Osteoblast (primary cell): ENCODE results near the gene EPN3. TPM values are rescaled to one million over a fixed set of nuclear protein-coding genes. Genes with fewer than 3 reads are reported as not detected.
A peak's percentile ranks its signal among the peaks of the same experiment; 100 is the strongest.

Source experiments
- DNase-seq: peaks from one replicate; pipeline ENCODE4 v3.0.0; 2011; ENCODE audit warnings: low spot score, mixed read lengths; ENCODE audit not compliant: insufficient read length; ENCODE audit errors: missing footprints
- H2AFZ ChIP-seq: 2 replicates; pipeline ENCODE4 v1.6.0; 2011; ENCODE audit warnings: mild to moderate bottlenecking, low read length
- H3K27ac ChIP-seq: 2 replicates; pipeline ENCODE4 v1.5.1; 2011; ENCODE audit warnings: mild to moderate bottlenecking, low read depth, low read length, moderate library complexity
- H3K27me3 ChIP-seq: 2 replicates; pipeline ENCODE4 v1.6.0; 2012; ENCODE audit warnings: mild to moderate bottlenecking, control low read depth, inconsistent platforms, low read length, moderate library complexity; ENCODE audit not compliant: insufficient read depth
- H3K36me3 ChIP-seq: 2 replicates; pipeline ENCODE4 v1.5.1; 2011; ENCODE audit warnings: mild to moderate bottlenecking, low read length, control low read depth, moderate library complexity; ENCODE audit not compliant: insufficient read depth
- H3K4me1 ChIP-seq: 2 replicates; pipeline ENCODE4 v1.5.1; 2011; ENCODE audit warnings: mild to moderate bottlenecking, low read length, control low read depth, moderate library complexity; ENCODE audit not compliant: insufficient read depth
- H3K4me2 ChIP-seq: 2 replicates; pipeline ENCODE4 v1.6.0; 2011; ENCODE audit warnings: mild to moderate bottlenecking, low read length; ENCODE audit not compliant: insufficient read depth
- H3K4me3 ChIP-seq: fragments of 200-600 bp; sonication (generic); 3 replicates; pipeline ENCODE4 v1.5.1; 2012; ENCODE audit warnings: mild to moderate bottlenecking, low read length, inconsistent platforms; ENCODE audit not compliant: insufficient read depth
- H3K79me2 ChIP-seq: 2 replicates; pipeline ENCODE4 v1.6.0; 2012; ENCODE audit warnings: mild to moderate bottlenecking, low read length, control low read depth, inconsistent platforms; ENCODE audit not compliant: insufficient read depth
- H3K9me3 ChIP-seq: 2 replicates; pipeline ENCODE4 v1.5.1; 2011; ENCODE audit warnings: low read depth, low read length, control low read depth
- H4K20me1 ChIP-seq: 2 replicates; pipeline ENCODE4 v1.6.0; 2012; ENCODE audit warnings: mild to moderate bottlenecking, low read length, control low read depth; ENCODE audit not compliant: insufficient read depth
- CTCF ChIP-seq: IDR thresholded peaks from 2 replicates; pipeline ENCODE4 v1.5.1; 2011; ENCODE audit warnings: mild to moderate bottlenecking, low read depth, low read length, moderate library complexity; ENCODE audit errors: extremely low read depth
- total RNA-seq: library from RNA; depleted of rRNA; stranded (reverse); fragments of >200 nt; gene quantifications from 2 replicates; pipeline ENCODE4 v1.2.3, GENCODE V29; 2012

EPN3 gene
- total RNA-seq, 1 donor, result not detected

- no peak overlapping the region for H3K4me3 ChIP-seq
- H3K4me2 ChIP-seq, result no peak overlapping the region
- no peak overlapping the region for H3K27ac ChIP-seq
- H3K36me3 ChIP-seq, result no peaks in the 10 kb centered on the region
- H3K27me3 ChIP-seq, result peaks cover 6% of the 10 kb centered on the region
- no peaks in the 10 kb centered on the region for H3K9me3 ChIP-seq
- H3K79me2 ChIP-seq, result no peaks in the 10 kb centered on the region
- no peaks in the 10 kb centered on the region for H4K20me1 ChIP-seq
- DNase-seq, result peak; percentile 80
- no peak for TF ChIP-seq CTCF
- H2AFZ ChIP-seq, result no peak overlapping the region
- peaks cover 17% of the 10 kb centered on the region for H3K4me1 ChIP-seq
These were observed 6.2 kb downstream of the EPN3 start for GRCh38 chr17:50538549-50539410.

- H2AFZ ChIP-seq, result no peak overlapping the region
- peak; percentile 73 for DNase-seq
- H3K4me3 ChIP-seq, result no peak overlapping the region
- no peak for TF ChIP-seq CTCF
- no peaks in the 10 kb centered on the region for H3K79me2 ChIP-seq
- no peak overlapping the region for H3K27ac ChIP-seq
- peaks cover 13% of the 10 kb centered on the region for H3K4me1 ChIP-seq
- H3K27me3 ChIP-seq, result no peaks in the 10 kb centered on the region
- no peaks in the 10 kb centered on the region for H3K36me3 ChIP-seq
- H3K4me2 ChIP-seq, result no peak overlapping the region
- H3K9me3 ChIP-seq, result no peaks in the 10 kb centered on the region
- H4K20me1 ChIP-seq, result no peaks in the 10 kb centered on the region
These were observed 7.4 kb downstream of the EPN3 start for GRCh38 chr17:50539762-50540559.

GRCh38 chr17:50540560-50541401 lies 8.2 kb downstream of the EPN3 start:
- Histone ChIP-seq H3K36me3 (no peaks in the 10 kb centered on the region), H3K4me2 (peak overlapping the region; percentile 92), H3K27ac (no peak overlapping the region), H3K27me3 (no peaks in the 10 kb centered on the region), H3K4me3 (peak overlapping the region; percentile 76), H2AFZ (no peak overlapping the region), H4K20me1 (no peaks in the 10 kb centered on the region), H3K9me3 (no peaks in the 10 kb centered on the region), H3K4me1 (peaks cover 13% of the 10 kb centered on the region), H3K79me2 (no peaks in the 10 kb centered on the region)
- DNase-seq, result peak; percentile 94
- no peak for TF ChIP-seq CTCF
